Globus pallidus (tissue), 1 donor: Measurements from ENCODE around the gene BPHL.
"Not testable (repeated sequence)": the region's sequence is repeated elsewhere in the genome, so short reads cannot be mapped to it uniquely, and the experiment has no call there.

Experiments used
- DNase-seq: peaks from one replicate; pipeline ENCODE4 v3.0.0-alpha.2; 2015; ENCODE audit warnings: low spot score

The BPHL gene

GRCh38 chr6:3179945-3180344, 61.4 kb downstream of the BPHL start:
- DNase-seq, result not testable (repeated sequence)

GRCh38 chr6:3181105-3181504, 62.6 kb downstream of the BPHL start:
- DNase-seq, result no peak

GRCh38 chr6:3183066-3183465, 64.6 kb downstream of the BPHL start:
- no peak for DNase-seq

GRCh38 chr6:3186974-3187382, 68.5 kb downstream of the BPHL start:
- no peak for DNase-seq

- DNase-seq, result no peak
Observed at GRCh38 chr6:3188262-3188661, 69.8 kb downstream of the BPHL start.

- not testable (repeated sequence) for DNase-seq
Observed at GRCh38 chr6:3189192-3189591, 70.7 kb downstream of the BPHL start.

GRCh38 chr6:3190056-3190455, 71.5 kb downstream of the BPHL start:
- DNase-seq, result no peak

GRCh38 chr6:3190779-3191178, 72.3 kb downstream of the BPHL start:
- DNase-seq, result no peak

- peak; percentile 40 for DNase-seq
Observed at GRCh38 chr6:3193102-3193849, 74.8 kb downstream of the BPHL start.

GRCh38 chr6:3194535-3195419, 76.3 kb downstream of the BPHL start:
- DNase-seq, result peak; percentile 82

GRCh38 chr6:3195420-3195694, 76.8 kb downstream of the BPHL start:
- no peak for DNase-seq

- peak; percentile 41 for DNase-seq
Observed at GRCh38 chr6:3195695-3196497, 77.4 kb downstream of the BPHL start.

GRCh38 chr6:3196770-3197169, 78.3 kb downstream of the BPHL start:
- DNase-seq, result no peak

GRCh38 chr6:3197734-3198133, 79.2 kb downstream of the BPHL start:
- DNase-seq, result not testable (repeated sequence)

GRCh38 chr6:3199382-3199781, 80.9 kb downstream of the BPHL start:
- DNase-seq, result no peak

GRCh38 chr6:3200682-3201081, 82.2 kb downstream of the BPHL start:
- DNase-seq, result no peak

- no peak for DNase-seq
Observed at GRCh38 chr6:3201388-3201787, 82.9 kb downstream of the BPHL start.
